IMR-90 (cell line): Measurements from ENCODE around the gene COX6B2.

Experiments
- BHLHE40 ChIP-seq: fragments of 150-350 bp; IDR thresholded peaks from 2 replicates; pipeline ENCODE4 v1.6.1; 2016; ENCODE audit warnings: mild to moderate bottlenecking, low read depth, low read length
- POLR2A ChIP-seq: IDR thresholded peaks from 2 replicates; pipeline ENCODE4 v1.6.1; 2012; ENCODE audit warnings: mild to moderate bottlenecking, low read depth, low read length
- SMC3 ChIP-seq: fragments of 150-350 bp; IDR thresholded peaks from 2 replicates; pipeline ENCODE4 v1.6.1; 2016; ENCODE audit warnings: low read depth, mild to moderate bottlenecking, antibody characterized with exemption, low read length, moderate library complexity
- TF ChIP-seq, protein P1 (sequence below): conservative IDR thresholded peaks from 2 replicates; pipeline ENCODE4 v1.5.1; 2012; ENCODE audit warnings: mild to moderate bottlenecking, low read depth, low read length, improper control_type of control experiment
- TF ChIP-seq, protein P2 (sequence below): fragments of 150-350 bp; IDR thresholded peaks from 2 replicates; pipeline ENCODE4 v1.6.1; 2016; ENCODE audit warnings: low read depth, mild to moderate bottlenecking, low read length, moderate library complexity, borderline replicate concordance

DNA sequence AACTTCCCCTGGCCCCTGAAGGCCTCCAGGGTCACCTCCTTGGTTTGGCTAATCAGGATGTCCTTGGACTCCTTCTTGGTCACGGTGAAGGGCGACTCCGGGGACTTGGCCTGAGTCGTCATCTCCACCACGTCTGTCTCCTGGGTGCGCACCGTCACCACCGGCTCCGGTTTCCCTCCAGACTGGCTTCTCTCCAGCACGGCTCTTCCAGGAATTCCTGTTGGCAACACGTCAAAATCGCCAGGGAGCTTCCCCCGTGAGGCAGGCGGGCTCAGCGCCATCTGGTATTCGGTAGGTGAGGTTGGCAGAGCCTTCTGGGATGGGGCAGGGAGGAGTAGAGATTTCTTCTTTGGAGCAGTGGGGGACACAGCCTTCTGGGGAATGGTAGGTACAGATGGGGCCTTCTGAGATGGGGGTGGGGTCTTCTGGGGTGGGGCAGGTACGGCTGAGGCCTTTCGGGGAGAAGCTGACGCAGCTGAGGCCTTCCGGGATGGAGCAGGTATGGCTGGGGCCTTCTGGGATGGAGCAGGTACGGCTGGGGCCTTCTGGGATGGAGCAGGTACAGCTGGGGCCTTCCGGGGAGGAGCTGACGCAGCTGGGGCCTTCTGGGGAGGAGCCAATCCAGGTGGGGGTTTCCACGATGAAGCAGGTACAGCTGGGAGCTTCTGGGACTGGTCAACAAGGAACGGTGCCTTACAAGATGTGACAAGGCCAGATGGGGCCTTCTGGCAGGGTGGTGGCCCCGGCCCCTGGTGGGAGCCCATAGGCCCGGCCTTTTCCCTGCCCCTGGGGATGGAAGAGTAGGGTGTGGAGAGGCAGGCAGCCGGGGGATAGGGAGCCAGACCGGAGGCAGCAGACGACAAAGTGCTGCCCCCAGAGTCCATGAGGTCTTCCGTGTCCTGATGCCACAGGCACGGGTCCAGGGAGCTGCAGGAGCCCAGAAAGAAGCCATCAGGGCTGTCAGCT, 4.7 kb upstream of the COX6B2 start:
- TF ChIP-seq, protein P1, sequence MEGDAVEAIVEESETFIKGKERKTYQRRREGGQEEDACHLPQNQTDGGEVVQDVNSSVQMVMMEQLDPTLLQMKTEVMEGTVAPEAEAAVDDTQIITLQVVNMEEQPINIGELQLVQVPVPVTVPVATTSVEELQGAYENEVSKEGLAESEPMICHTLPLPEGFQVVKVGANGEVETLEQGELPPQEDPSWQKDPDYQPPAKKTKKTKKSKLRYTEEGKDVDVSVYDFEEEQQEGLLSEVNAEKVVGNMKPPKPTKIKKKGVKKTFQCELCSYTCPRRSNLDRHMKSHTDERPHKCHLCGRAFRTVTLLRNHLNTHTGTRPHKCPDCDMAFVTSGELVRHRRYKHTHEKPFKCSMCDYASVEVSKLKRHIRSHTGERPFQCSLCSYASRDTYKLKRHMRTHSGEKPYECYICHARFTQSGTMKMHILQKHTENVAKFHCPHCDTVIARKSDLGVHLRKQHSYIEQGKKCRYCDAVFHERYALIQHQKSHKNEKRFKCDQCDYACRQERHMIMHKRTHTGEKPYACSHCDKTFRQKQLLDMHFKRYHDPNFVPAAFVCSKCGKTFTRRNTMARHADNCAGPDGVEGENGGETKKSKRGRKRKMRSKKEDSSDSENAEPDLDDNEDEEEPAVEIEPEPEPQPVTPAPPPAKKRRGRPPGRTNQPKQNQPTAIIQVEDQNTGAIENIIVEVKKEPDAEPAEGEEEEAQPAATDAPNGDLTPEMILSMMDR, result no peak
- TF ChIP-seq SMC3, result no peak
- no peak for TF ChIP-seq POLR2A
- TF ChIP-seq, protein P2, sequence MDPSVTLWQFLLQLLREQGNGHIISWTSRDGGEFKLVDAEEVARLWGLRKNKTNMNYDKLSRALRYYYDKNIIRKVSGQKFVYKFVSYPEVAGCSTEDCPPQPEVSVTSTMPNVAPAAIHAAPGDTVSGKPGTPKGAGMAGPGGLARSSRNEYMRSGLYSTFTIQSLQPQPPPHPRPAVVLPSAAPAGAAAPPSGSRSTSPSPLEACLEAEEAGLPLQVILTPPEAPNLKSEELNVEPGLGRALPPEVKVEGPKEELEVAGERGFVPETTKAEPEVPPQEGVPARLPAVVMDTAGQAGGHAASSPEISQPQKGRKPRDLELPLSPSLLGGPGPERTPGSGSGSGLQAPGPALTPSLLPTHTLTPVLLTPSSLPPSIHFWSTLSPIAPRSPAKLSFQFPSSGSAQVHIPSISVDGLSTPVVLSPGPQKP, result no peak
- no peak for TF ChIP-seq BHLHE40
